GM12865 (cell line): ENCODE results near the gene ADNP2.

ENCODE experiments used
- DNase-seq: peaks from one replicate; pipeline ENCODE4 v3.0.0; 2010; ENCODE audit warnings: low read depth
- H3K4me3 ChIP-seq: 2 replicates; pipeline ENCODE4 v1.5.1; 2011; ENCODE audit warnings: mild to moderate bottlenecking, low read depth, low read length, control low read depth
- TF ChIP-seq, protein P1 (sequence below): IDR thresholded peaks from 2 replicates; pipeline ENCODE4 v1.5.1; 2011; ENCODE audit warnings: low read length, control low read depth, low read depth, inconsistent platforms; ENCODE audit not compliant: insufficient read depth; ENCODE audit errors: missing control alignments

ADNP2 gene

DNA sequence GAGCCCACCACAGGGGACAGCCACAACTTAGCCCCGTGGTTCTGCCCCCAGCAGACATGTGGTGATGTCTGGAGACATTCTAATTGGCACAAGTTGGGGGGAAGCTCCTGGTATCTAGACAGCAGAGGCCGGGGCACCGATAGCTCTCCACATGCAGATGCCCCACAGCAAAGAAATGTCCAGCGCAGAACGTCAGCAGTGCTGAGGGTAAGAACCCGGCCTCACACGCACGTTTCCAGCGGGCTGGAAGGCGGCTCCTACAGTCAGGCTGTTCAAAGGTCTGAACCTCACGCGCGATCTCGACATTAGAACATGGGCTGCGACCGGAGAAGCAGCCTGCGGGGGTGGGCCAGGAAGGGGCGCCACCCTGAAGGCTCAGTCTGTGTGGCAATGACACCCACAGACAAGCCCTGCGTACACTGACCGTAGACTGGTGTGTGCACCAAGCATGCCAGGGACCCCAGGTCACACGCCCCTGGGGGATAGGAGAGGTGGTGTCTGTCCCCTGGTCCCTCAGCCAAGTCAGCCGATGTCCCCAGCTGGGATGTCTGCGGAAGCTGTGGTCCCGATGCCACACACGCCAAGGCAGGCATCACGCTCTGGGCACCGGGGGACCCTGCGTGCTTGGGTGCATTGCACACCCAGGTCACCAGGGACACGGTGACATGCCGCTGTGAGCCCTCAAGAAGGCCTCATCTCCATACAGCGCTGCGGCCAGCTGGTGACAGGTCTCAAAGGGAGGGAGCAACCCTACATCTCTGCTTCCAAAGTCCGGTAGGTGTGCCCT, 71.9 kb downstream of the ADNP2 start:
- TF ChIP-seq, protein P1, sequence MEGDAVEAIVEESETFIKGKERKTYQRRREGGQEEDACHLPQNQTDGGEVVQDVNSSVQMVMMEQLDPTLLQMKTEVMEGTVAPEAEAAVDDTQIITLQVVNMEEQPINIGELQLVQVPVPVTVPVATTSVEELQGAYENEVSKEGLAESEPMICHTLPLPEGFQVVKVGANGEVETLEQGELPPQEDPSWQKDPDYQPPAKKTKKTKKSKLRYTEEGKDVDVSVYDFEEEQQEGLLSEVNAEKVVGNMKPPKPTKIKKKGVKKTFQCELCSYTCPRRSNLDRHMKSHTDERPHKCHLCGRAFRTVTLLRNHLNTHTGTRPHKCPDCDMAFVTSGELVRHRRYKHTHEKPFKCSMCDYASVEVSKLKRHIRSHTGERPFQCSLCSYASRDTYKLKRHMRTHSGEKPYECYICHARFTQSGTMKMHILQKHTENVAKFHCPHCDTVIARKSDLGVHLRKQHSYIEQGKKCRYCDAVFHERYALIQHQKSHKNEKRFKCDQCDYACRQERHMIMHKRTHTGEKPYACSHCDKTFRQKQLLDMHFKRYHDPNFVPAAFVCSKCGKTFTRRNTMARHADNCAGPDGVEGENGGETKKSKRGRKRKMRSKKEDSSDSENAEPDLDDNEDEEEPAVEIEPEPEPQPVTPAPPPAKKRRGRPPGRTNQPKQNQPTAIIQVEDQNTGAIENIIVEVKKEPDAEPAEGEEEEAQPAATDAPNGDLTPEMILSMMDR: no peak

DNA sequence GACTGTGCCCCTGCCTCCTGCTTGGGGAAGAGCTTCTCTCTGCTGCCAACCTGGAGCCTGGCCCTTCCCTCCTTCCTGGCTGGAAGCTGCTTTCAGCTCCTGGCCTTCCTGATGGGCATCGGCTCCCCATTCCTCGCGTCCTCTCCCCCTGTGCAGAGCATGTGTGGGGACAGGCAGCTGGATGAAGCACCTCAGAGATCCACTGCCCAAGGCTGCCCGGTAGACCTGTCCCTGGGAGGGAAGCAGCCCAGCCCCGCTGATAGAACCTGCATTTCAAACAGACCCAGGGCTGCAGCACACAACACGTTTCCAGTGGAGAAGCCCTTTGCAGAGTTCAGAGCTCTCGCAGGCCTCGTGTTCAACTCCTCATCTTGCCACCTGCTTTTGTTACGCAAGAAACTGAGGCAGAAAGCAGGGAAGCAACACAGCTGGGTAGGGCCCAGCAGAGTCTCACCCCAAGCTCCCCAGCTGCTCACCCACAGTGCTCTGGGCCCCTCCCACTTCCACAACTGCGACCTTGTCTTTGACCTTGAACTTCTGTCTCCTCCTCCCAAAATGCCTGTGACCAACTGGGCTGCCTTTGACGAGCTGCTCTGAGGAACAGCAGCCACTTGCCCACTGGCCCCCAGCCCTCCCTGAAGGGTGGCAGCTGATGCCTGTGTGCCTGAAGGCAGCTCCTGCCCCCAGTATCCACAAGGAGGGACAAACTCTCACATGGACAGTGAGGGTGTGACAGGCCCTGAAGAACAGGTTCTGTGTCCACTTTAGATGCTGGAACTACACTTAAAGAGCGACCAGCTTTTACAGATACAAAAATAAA, 72.8 kb downstream of the ADNP2 start:
- no peak overlapping the region for H3K4me3 ChIP-seq
- DNase-seq: no peak
- TF ChIP-seq, protein P1: no peak

More for the DNA sequence above, 71.9 kb downstream of the ADNP2 start:
- H3K4me3 ChIP-seq: no peak overlapping the region
- no peak for DNase-seq

DNA sequence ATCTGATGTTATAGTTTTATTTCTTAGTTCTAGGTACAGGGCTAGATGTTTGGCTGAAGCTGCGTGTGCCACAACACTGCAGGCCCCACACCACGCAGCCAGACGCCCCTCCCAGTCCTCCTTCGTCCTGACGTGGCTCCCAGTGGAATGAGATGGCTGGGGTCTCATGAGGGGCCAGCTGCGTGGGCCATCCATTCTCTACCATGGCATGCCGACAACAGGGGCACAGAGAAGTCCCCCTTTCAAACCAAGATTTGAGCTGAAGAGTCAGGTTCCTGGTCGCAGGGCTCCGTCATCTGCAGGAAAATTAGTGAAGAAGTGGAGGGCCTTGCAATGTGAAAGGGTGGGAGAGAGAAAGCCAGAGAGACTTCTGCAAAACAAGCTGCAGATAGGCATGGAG, 73.8 kb downstream of the ADNP2 start:
- no peak overlapping the region for H3K4me3 ChIP-seq
- DNase-seq: no peak
- TF ChIP-seq, protein P1: no peak

DNA sequence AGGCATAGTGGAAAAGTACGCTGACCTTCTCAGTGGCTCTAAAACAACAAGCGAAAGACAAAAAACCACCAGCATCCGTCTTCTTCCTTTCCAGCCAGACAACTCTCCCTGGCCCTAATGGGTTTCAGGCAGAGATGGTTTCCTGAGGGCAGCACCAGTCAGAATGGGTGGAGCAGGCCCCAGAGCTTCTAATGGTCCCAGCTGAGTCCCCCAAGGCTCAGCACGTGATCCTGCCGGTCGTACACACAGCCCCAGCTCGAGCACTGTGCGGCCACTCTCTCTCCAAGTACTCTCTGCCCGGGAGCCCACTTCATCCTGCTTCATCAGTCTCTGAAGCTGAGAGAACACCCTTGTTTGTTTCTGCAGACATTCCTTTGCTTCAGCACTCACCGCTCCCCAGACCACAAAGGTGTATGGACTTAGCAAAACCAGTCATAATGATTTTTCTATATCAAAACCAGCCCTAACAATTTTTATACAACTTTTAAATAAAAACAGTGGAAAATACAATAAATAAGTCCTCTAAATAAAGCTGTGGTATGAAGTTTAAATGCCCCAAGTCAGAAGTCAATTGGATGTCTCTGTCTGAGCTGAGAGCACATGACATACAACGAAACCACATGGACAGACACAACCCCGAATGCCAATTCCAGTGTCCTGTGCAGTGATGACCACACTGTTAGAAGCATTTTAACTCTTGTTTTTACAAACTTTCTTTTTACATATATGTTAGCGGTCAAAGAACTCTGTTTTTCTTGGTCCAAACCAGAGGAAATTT, 74.4 kb downstream of the ADNP2 start:
- TF ChIP-seq, protein P1: no peak
- H3K4me3 ChIP-seq: no peak overlapping the region

DNA sequence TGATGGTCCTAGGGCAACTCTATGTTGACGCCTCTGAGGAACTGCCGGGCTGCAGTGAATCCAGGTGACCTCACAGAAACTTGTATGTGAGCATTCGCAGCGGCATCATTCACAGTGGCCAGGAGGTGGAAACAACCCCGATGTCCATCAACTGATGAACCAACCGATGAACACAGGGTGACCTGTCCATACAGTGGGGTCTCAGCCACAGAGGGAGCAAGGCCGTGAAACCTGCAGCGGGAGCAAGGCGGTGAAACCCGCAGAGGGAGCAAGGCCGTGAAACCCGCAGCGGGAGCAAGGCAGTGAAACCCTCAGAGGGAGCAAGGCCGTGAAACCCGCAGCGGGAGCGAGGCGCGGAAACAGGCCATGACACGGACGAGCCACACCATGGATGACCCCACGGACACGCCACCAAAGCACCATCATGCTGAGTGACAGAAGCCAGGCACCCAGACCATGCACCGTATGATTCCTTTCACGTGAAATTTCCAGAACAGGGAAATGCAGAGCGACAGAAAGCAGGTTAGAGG, 75.2 kb downstream of the ADNP2 start:
- no peak for DNase-seq
- TF ChIP-seq, protein P1: no peak
- H3K4me3 ChIP-seq: no peak overlapping the region

More for the DNA sequence above, 74.4 kb downstream of the ADNP2 start:
- DNase-seq: no peak

DNA sequence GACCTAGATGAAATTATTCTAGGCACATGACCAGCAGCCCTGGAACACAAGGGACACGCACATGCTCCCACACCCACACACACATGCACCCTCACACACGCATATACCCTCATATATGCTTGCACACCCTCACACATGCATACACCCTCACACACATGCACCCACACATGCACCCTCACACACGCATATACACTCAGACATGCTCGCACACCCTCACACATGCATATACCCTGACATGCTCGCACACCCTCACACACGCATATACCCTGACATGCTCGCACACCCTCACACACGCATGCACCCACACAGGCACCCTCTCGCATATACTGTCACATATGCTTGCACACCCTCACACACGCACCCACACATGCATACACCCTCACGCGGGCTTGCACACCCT, 76.5 kb downstream of the ADNP2 start:
- H3K4me3 ChIP-seq: no peak overlapping the region
- TF ChIP-seq, protein P1: no peak
- DNase-seq: no peak
